Activated CD8-positive, alpha-beta memory T cell treated with anti-CD3 and anti-CD28 coated beads, Interleukin-2, amount 10 ng/mL, durations not matched to agents 7 days and 5 days (primary cell): ENCODE measurements around the gene OR6Y1. TPM values are rescaled to one million over a fixed set of nuclear protein-coding genes. Genes with fewer than 3 reads are reported as not detected.

ENCODE experiments used
- total RNA-seq, 2 experiments: library from RNA; stranded (reverse); gene quantifications; one replicate each; pipeline ENCODE4 v1.2.3, GENCODE V29; 2021

The OR6Y1 gene
- total RNA-seq, 2 experiments from 2014 or later = not detected

Other genes starting within 250 kb of the OR6Y1 start
- gene CD1B, start 222.9 kb downstream of the OR6Y1 start, total RNA-seq = not detected
- gene CD1E, start 200.5 kb downstream of the OR6Y1 start, total RNA-seq = not detected
- not detected for gene OR10T2, start 154.9 kb downstream of the OR6Y1 start, total RNA-seq
- not detected for gene OR10K2, start 128.2 kb downstream of the OR6Y1 start, total RNA-seq
- not detected for gene OR10K1, start 92.6 kb downstream of the OR6Y1 start, total RNA-seq
- gene OR10R2, start 82.2 kb downstream of the OR6Y1 start, total RNA-seq = not detected
- not detected for gene OR6P1, start 16.2 kb upstream of the OR6Y1 start, total RNA-seq
- not detected for gene OR10X1, start 25.5 kb upstream of the OR6Y1 start, total RNA-seq
- not detected for gene OR10Z1, start 50.9 kb upstream of the OR6Y1 start, total RNA-seq
- not detected for gene SPTA1, start 132.3 kb upstream of the OR6Y1 start, total RNA-seq
- gene OR6K2, start 146.2 kb upstream of the OR6Y1 start, total RNA-seq = not detected
- gene OR6K3, start 166.3 kb upstream of the OR6Y1 start, total RNA-seq = not detected
- not detected for gene OR6K6, start 200.3 kb upstream of the OR6Y1 start, total RNA-seq
- not detected for gene OR6N1, start 217.8 kb upstream of the OR6Y1 start, total RNA-seq
- not detected for gene OR6N2, start 226.8 kb upstream of the OR6Y1 start, total RNA-seq